ENCODE results near the gene FNBP1.

DNA sequence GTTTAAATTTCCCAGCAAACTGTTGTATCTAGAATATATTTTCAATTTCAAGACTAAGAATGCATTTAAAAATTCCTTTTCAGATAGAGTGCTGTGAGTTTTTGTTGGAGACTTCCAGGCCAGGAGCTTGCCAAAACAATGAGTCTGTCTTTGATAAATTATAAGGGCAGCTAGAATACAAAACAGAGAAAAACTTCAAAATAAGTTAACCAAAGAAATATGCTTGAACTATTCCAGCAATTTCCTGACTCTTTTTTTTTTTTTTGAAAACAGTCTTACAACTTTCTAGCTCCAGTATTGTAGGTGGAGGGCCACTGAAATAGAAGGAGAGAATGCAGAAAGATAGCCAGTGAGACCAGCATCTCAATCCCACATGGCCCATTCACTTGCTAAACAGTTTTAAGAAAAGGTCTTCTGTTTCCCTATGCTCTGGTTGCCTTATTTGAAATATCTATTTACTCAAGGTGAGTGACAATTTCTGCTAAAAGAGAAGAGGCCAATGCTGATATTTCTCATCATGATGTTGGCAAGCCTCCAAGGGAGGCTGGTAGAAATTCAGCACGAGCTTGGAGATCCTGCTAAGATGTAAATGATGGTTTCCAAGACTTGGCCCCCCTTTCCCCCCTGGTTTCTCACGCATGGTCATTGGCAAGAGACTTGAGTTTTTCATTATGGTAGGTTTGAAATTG lies 104.6 kb downstream of the FNBP1 start:
- TF ChIP-seq, protein P1, sequence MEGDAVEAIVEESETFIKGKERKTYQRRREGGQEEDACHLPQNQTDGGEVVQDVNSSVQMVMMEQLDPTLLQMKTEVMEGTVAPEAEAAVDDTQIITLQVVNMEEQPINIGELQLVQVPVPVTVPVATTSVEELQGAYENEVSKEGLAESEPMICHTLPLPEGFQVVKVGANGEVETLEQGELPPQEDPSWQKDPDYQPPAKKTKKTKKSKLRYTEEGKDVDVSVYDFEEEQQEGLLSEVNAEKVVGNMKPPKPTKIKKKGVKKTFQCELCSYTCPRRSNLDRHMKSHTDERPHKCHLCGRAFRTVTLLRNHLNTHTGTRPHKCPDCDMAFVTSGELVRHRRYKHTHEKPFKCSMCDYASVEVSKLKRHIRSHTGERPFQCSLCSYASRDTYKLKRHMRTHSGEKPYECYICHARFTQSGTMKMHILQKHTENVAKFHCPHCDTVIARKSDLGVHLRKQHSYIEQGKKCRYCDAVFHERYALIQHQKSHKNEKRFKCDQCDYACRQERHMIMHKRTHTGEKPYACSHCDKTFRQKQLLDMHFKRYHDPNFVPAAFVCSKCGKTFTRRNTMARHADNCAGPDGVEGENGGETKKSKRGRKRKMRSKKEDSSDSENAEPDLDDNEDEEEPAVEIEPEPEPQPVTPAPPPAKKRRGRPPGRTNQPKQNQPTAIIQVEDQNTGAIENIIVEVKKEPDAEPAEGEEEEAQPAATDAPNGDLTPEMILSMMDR (IDR thresholded peaks at IDR 0.05; ENCODE audit: low read depth, low read length, poor library complexity, severe bottlenecking): no peak
- no peak for TF ChIP-seq EZH2phosphoT487 (IDR thresholded peaks at IDR 0.05; ENCODE audit: borderline replicate concordance, low read length)

Data from DOHH2 (cell line).